ENCODE data around the gene MAP4K3. TPM values are rescaled to one million over a fixed set of nuclear protein-coding genes. Genes with fewer than 3 reads are reported as not detected.

Gene MAP4K3
- total and polyA plus RNA-seq, 2 of the 8 experiments (the other 6 are each of a cell fraction or from before 2014, with no cell fraction given), result 11.4 to 63.0 TPM

DNA sequence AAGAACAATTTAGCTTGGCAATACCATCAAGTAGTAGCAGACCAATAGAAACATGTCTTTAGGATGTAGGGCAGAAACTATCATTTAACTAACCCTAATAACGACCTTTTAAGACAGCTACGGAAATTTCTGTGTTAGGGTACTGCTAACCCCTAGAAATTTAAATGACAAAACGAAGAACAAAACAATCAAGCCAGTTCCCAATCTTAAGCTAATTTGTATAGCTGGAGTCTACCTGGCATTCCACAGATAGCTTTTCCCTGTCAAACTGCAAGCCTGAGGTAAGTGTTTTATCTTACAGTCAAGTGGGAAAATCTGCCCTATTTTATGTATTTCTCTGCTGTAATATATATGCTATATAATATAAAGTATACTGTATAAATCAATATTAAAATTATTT, 155.7 kb downstream of the MAP4K3 start:
- FAIRE-seq (peak; percentile 28), DNase-seq (ENCODE audit: low read depth in 1 of 2, low spot score in 2 of 2) (no peak)
- no peak overlapping the region for H3K4me2 ChIP-seq (ENCODE audit: insufficient read depth in 1 of 2, low read depth in 2 of 2, low read length in 2 of 2)
- no peaks in the 10 kb centered on the region for H3K79me2 ChIP-seq (ENCODE audit: control insufficient read depth in 1 of 2, insufficient read depth in 2 of 2, low read length in 2 of 2)
- ChIA-PET CTCF (ENCODE audit: partially characterized antibody) (interaction anchor here (0.9 to 1.0 kb wide), 2 partner anchors 16 to 449 kb away, joined by 3 read pairs; no protein-coding TSS in a partner anchor), POLR2A (ENCODE audit: partially characterized antibody) (no interaction called here)
- no peaks in the 10 kb centered on the region for H3K27me3 ChIP-seq (replicated peaks in 1 of 4; ENCODE audit: control insufficient read depth in 3 of 4, extremely low read depth in 1 of 4, insufficient read depth in 3 of 4, low read length in 3 of 4)
- no peak overlapping the region for H2BK120ac ChIP-seq (replicated peaks; ENCODE audit: low read depth, low read length)
- H2BK12ac ChIP-seq (ENCODE audit: low read depth, low read length), result no peak overlapping the region
- H2BK20ac ChIP-seq (ENCODE audit: low read length), result no peak overlapping the region
- H3K36me3 ChIP-seq (ENCODE audit: control insufficient read depth in 2 of 4, insufficient read depth in 4 of 4, low read length in 3 of 4), result peaks cover 6 to 22% (median 13%) of the 10 kb centered on the region in 4 experiments; a peak in 7 of 8 replicates
- H3K27ac ChIP-seq (ENCODE audit: low read depth, low read length), result no peak overlapping the region
- H3K4ac ChIP-seq (replicated peaks; ENCODE audit: insufficient read length, low read depth, low read length), result no peak overlapping the region
- WGBS, 2 experiments (ENCODE audit: extremely low coverage in 1 of 2, insufficient coverage in 1 of 2, insufficient read length in 1 of 2, insufficient replicate concordance in 2 of 2, low coverage in 1 of 2, low lambda C conversion rate in 2 of 2, missing lambda C conversion rate in 1 of 2), result 36% methylated on average over 3 of the region's 3 CpGs; no CpG with 5 or more reads in 1 of the 2 experiments
- no peak overlapping the region for H4K8ac ChIP-seq (ENCODE audit: extremely low read depth, insufficient read depth, low read length)
- no peaks in the 10 kb centered on the region for H4K20me1 ChIP-seq (replicated peaks in 1 of 2; ENCODE audit: control insufficient read depth in 1 of 2, insufficient read depth in 2 of 2, low read length in 2 of 2)
- no peak overlapping the region for H2BK5ac ChIP-seq (ENCODE audit: low read depth, low read length)
- H3K9ac ChIP-seq (replicated peaks in 1 of 4; ENCODE audit: extremely low read depth in 1 of 4, low read depth in 3 of 4, low read length in 3 of 4), result no peak overlapping the region
- H4K5ac ChIP-seq (ENCODE audit: insufficient read length, low read depth, low read length), result no peak overlapping the region
- H3K23ac ChIP-seq (ENCODE audit: insufficient read length), result no peak overlapping the region
- no peak overlapping the region for H2AK5ac ChIP-seq (ENCODE audit: low read depth, low read length)
- H3K4me1 ChIP-seq (replicated peaks in 1 of 4; ENCODE audit: control insufficient read depth in 3 of 4, insufficient read depth in 4 of 4, low read length in 3 of 4), result peaks cover 0 to 3% (median 0%) of the 10 kb centered on the region in 4 experiments; a peak in 1 of 7 replicates
- no peak overlapping the region for H3K14ac ChIP-seq (ENCODE audit: insufficient read length)
- no peak overlapping the region for H3K56ac ChIP-seq (replicated peaks; ENCODE audit: insufficient read length, low read depth, low read length)
- H3K23me2 ChIP-seq (ENCODE audit: low read depth, low read length), result no peaks in the 10 kb centered on the region
- no peak for TF ChIP-seq CHD2 (IDR thresholded peaks at IDR 0.05; ENCODE audit: low read length)
- peak; percentile 75; the same call in 1 of the 2 replicates for TF ChIP-seq TEAD4 (IDR thresholded peaks at IDR 0.05; ENCODE audit: low read depth, low read length)
- no peak for TF ChIP-seq SRF (IDR thresholded peaks at IDR 0.05; ENCODE audit: low read depth, low read length)
- no peak overlapping the region for H2BK15ac ChIP-seq (ENCODE audit: low read length)
- no peak overlapping the region for H4K91ac ChIP-seq (replicated peaks; ENCODE audit: insufficient read length, low read length)
- no peaks in the 10 kb centered on the region for H3K9me3 ChIP-seq (ENCODE audit: insufficient read depth in 2 of 2, low read depth in 1 of 2, low read length in 1 of 2)
- no peaks in the 10 kb centered on the region for H3K79me1 ChIP-seq (ENCODE audit: low read depth, low read length)
- H3K18ac ChIP-seq (ENCODE audit: extremely low read depth, low read length), result no peak overlapping the region
- no peak overlapping the region for H2AFZ ChIP-seq (ENCODE audit: low read length)
- H3K4me3 ChIP-seq (ENCODE audit: extremely low read depth in 1 of 4, insufficient read depth in 2 of 4, low read depth in 3 of 4, low read length in 4 of 4), result no peak overlapping the region
